Ishikawa (cell line): ENCODE data around the gene TMEM134.

Source experiments
- CEBPB ChIP-seq: IDR thresholded peaks from 2 replicates; pipeline ENCODE4 v1.6.1; 2012
- CREB1 ChIP-seq: IDR thresholded peaks from 2 replicates; pipeline ENCODE4 v1.6.1; 2012; ENCODE audit warnings: low read depth
- EGR1 ChIP-seq: IDR thresholded peaks from 2 replicates; pipeline ENCODE4 v1.6.1; 2012
- EP300 ChIP-seq: IDR thresholded peaks from 2 replicates; pipeline ENCODE4 v1.6.1; 2012; ENCODE audit warnings: borderline replicate concordance
- FOXM1 ChIP-seq: IDR thresholded peaks from 2 replicates; pipeline ENCODE4 v1.6.1; 2012; ENCODE audit warnings: low read depth, borderline replicate concordance
- MAX ChIP-seq: IDR thresholded peaks from 2 replicates; pipeline ENCODE4 v1.6.1; 2012
- NFIC ChIP-seq: IDR thresholded peaks from 2 replicates; pipeline ENCODE4 v1.6.1; 2012
- RAD21 ChIP-seq: IDR thresholded peaks from 2 replicates; pipeline ENCODE4 v1.6.1; 2012; ENCODE audit warnings: low read depth
- TAF1 ChIP-seq: IDR thresholded peaks from 2 replicates; pipeline ENCODE4 v1.6.1; 2012; ENCODE audit warnings: low read depth, mild to moderate bottlenecking
- TCF12 ChIP-seq: IDR thresholded peaks from 2 replicates; pipeline ENCODE4 v1.6.1; 2012; ENCODE audit warnings: low read depth
- TEAD4 ChIP-seq: IDR thresholded peaks from 2 replicates; pipeline ENCODE4 v1.6.1; 2012
- USF1 ChIP-seq: IDR thresholded peaks from 2 replicates; pipeline ENCODE4 v1.6.1; 2012
- YY1 ChIP-seq: IDR thresholded peaks from 2 replicates; pipeline ENCODE4 v1.6.1; 2012; ENCODE audit warnings: low read depth
- ZBTB7A ChIP-seq: IDR thresholded peaks from 2 replicates; pipeline ENCODE4 v1.6.1; 2012; ENCODE audit warnings: low read depth
- TF ChIP-seq, protein P1 (sequence below): IDR thresholded peaks from 2 replicates; pipeline ENCODE4 v1.6.1; 2012; ENCODE audit warnings: low read depth, mild to moderate bottlenecking

Gene TMEM134

GRCh38 chr11:67448220-67448609, 20.8 kb downstream of the TMEM134 start:
- TF ChIP-seq USF1 (no peak), NFIC (no peak), YY1 (no peak), RAD21 (no peak), MAX (no peak), TEAD4 (no peak), EP300 (no peak), TAF1 (no peak), ZBTB7A (no peak), CEBPB (no peak), CREB1 (no peak), FOXM1 (no peak), EGR1 (no peak), TCF12 (no peak)
- TF ChIP-seq, protein P1, sequence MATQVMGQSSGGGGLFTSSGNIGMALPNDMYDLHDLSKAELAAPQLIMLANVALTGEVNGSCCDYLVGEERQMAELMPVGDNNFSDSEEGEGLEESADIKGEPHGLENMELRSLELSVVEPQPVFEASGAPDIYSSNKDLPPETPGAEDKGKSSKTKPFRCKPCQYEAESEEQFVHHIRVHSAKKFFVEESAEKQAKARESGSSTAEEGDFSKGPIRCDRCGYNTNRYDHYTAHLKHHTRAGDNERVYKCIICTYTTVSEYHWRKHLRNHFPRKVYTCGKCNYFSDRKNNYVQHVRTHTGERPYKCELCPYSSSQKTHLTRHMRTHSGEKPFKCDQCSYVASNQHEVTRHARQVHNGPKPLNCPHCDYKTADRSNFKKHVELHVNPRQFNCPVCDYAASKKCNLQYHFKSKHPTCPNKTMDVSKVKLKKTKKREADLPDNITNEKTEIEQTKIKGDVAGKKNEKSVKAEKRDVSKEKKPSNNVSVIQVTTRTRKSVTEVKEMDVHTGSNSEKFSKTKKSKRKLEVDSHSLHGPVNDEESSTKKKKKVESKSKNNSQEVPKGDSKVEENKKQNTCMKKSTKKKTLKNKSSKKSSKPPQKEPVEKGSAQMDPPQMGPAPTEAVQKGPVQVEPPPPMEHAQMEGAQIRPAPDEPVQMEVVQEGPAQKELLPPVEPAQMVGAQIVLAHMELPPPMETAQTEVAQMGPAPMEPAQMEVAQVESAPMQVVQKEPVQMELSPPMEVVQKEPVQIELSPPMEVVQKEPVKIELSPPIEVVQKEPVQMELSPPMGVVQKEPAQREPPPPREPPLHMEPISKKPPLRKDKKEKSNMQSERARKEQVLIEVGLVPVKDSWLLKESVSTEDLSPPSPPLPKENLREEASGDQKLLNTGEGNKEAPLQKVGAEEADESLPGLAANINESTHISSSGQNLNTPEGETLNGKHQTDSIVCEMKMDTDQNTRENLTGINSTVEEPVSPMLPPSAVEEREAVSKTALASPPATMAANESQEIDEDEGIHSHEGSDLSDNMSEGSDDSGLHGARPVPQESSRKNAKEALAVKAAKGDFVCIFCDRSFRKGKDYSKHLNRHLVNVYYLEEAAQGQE = no peak

DNA sequence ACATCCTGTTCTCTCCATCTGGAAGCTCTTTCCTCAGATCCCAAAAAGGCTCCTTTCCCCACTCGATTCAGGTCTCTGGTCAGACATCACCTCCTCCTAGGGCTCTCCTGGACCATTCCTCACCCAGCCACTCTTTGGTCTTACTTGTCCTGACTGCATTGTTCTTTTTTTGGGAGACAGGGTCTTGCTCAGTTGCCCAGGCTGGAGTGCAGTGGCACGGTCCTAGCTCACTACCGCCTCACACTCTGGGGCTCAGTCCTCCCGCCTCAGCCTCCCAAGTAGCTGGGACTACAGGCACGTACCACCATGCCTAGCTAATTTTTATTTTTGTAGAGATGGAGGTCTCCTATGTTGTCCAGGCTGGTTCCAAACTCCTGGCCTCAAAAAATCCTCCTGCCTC, 23.5 kb downstream of the TMEM134 start:
- TF ChIP-seq FOXM1 (no peak), TCF12 (no peak), EP300 (no peak), TEAD4 (no peak), CEBPB (no peak), NFIC (no peak), ZBTB7A (no peak), EGR1 (no peak), MAX (no peak), TAF1 (no peak), USF1 (no peak)
- TF ChIP-seq, protein P1 = no peak

- TF ChIP-seq TCF12 = no peak
- no peak for TF ChIP-seq TEAD4
- TF ChIP-seq TAF1 = peak; percentile 7; the same call in 1 of the 2 replicates
- TF ChIP-seq ZBTB7A = no peak
- TF ChIP-seq CEBPB = no peak
- TF ChIP-seq MAX = no peak
Measured at GRCh38 chr11:67442504-67443404, 26.3 kb downstream of the TMEM134 start.

DNA sequence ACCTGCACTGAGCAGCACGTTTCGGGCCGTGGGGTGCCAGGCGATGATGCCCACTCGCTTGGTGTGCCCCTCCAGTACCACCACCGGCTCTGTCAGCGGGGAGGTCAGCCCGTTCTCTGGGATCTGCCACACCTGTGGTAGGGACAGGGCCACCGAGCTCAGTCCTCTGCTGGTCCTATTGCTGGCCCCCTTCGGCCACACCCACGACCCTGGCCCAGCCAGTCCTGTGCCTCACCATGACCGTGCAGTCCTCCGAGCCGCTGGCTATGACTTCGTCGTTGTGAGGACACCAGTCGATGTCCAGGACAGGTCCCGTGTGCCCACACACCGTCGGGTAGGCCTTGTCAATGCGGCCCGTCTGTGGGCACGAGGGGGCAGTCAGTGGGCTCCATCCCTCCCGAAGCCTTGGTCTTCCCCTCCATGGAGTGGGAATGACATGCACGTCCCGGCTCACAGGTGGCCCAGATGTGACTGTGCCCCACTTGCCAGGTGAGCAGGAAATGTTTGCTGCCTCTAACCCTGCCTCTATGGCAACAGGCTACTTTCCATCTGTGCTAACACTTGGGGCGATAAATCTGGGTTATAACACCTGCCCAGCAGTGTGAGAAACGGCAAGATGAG, 27.2 kb downstream of the TMEM134 start:
- TF ChIP-seq EGR1 (no peak), YY1 (no peak), ZBTB7A (no peak), EP300 (no peak)

GRCh38 chr11:67441098-67441563, 27.9 kb downstream of the TMEM134 start:
- TF ChIP-seq USF1 (no peak), YY1 (no peak), EP300 (no peak), TAF1 (no peak), CEBPB (no peak), TCF12 (no peak), RAD21 (no peak), EGR1 (no peak), NFIC (no peak), TEAD4 (no peak), CREB1 (no peak)
